IMR-90 (cell line): ENCODE measurements around the gene RTF1. TPM values are rescaled to one million over a fixed set of nuclear protein-coding genes. Genes with fewer than 3 reads are reported as not detected.

ENCODE experiments used
- ATAC-seq: fragments of 200-7000 bp; cut with Tn5 transposase; 2 replicates; pipeline ENCODE4 v1.9.1; 2020; ENCODE audit warnings: low read depth, mild to moderate bottlenecking, moderate library complexity
- BruUV-seq: library from RNA; stranded (reverse); fragments of 400-500 nt; replicated peaks from 2 replicates; lab custom pipeline; 2021; lab: Mats Ljungman, UMichigan
- CTCF ChIA-PET: fragments of 300-600 bp; formaldehyde crosslinking; extraction: SDS; loops from one replicate; lab custom pipeline; 2021; ENCODE audit warnings: antibody characterized with exemption; lab: Yijun Ruan, JAX
- POLR2A ChIA-PET: fragments of 300-600 bp; sonication (Branson Sonifier 250); formaldehyde crosslinking; loops from one replicate; lab custom pipeline; 2022; ENCODE audit warnings: antibody characterized with exemption; ENCODE audit not compliant: unreplicated experiment; lab: Charles Lee
- DNase-seq: peaks from one replicate; pipeline ENCODE4 v3.0.0; 2013
- H2AFZ ChIP-seq: replicated peaks from 2 replicates; pipeline ENCODE3; 2013; ENCODE audit warnings: low read length, mild to moderate bottlenecking; ENCODE audit not compliant: poor library complexity
- H2AK5ac ChIP-seq: 2 replicates; pipeline ENCODE4 v1.6.1; 2013; ENCODE audit warnings: low read depth, low read length, inconsistent platforms
- H2AK9ac ChIP-seq: replicated peaks from 2 replicates; pipeline ENCODE3; 2013; ENCODE audit warnings: mild to moderate bottlenecking, low read depth, low read length, moderate library complexity; ENCODE audit not compliant: poor library complexity
- H2BK120ac ChIP-seq: 2 replicates; pipeline ENCODE4 v1.6.1; 2013; ENCODE audit warnings: low read depth, low read length, inconsistent platforms
- H2BK15ac ChIP-seq: 3 replicates; pipeline ENCODE4 v1.6.1; 2013; ENCODE audit warnings: low read depth, low read length, inconsistent platforms
- H2BK20ac ChIP-seq: 2 replicates; pipeline ENCODE4 v1.6.1; 2013; ENCODE audit warnings: low read depth, mild to moderate bottlenecking, inconsistent platforms, low read length, moderate library complexity
- H2BK5ac ChIP-seq: 2 replicates; pipeline ENCODE4 v1.6.1; 2013; ENCODE audit warnings: mild to moderate bottlenecking, low read depth, low read length, inconsistent platforms; ENCODE audit not compliant: poor library complexity, severe bottlenecking
- H3K14ac ChIP-seq: replicated peaks from 2 replicates; pipeline ENCODE4 v1.6.1; 2013; ENCODE audit warnings: low read depth, low read length, inconsistent platforms
- H3K18ac ChIP-seq: 2 replicates; pipeline ENCODE4 v1.6.1; 2013; ENCODE audit warnings: low read depth, low read length, control low read depth
- H3K23ac ChIP-seq: 2 replicates; pipeline ENCODE4 v1.6.1; 2013; ENCODE audit warnings: low read depth, low read length, inconsistent platforms
- H3K27ac ChIP-seq: 2 replicates; pipeline ENCODE4 v1.5.1; 2013; ENCODE audit warnings: mild to moderate bottlenecking, control low read depth, low read length; ENCODE audit not compliant: insufficient read depth
- H3K27me3 ChIP-seq: 2 replicates; pipeline ENCODE4 v1.6.1; 2013; ENCODE audit warnings: low read length; ENCODE audit not compliant: control insufficient read depth, insufficient read depth
- H3K36me3 ChIP-seq: 2 replicates; pipeline ENCODE4 v1.6.1; 2013; ENCODE audit warnings: low read length, mixed read lengths; ENCODE audit not compliant: control insufficient read depth, insufficient read depth
- H3K4ac ChIP-seq: 2 replicates; pipeline ENCODE4 v1.6.1; 2013; ENCODE audit warnings: low read depth, low read length, inconsistent platforms
- H3K4me1 ChIP-seq: 2 replicates; pipeline ENCODE4 v1.6.1; 2013; ENCODE audit warnings: low read length, mixed read lengths; ENCODE audit not compliant: control insufficient read depth, insufficient read depth
- H3K4me2 ChIP-seq: 2 replicates; pipeline ENCODE4 v1.6.1; 2013; ENCODE audit warnings: low read depth, mild to moderate bottlenecking, control low read depth, low read length, moderate library complexity
- H3K4me3 ChIP-seq: 2 replicates; pipeline ENCODE4 v1.5.1; 2013; ENCODE audit warnings: low read depth, mild to moderate bottlenecking, control low read depth, low read length, moderate library complexity; ENCODE audit not compliant: insufficient read depth
- H3K56ac ChIP-seq: 2 replicates; pipeline ENCODE4 v1.6.1; 2013; ENCODE audit warnings: low read length, inconsistent platforms; ENCODE audit not compliant: insufficient read depth; ENCODE audit errors: extremely low read depth
- H3K79me1 ChIP-seq, 2 experiments: 2 replicates each; pipeline ENCODE4 v1.6.1; 2013; ENCODE audit warnings: low read length in 2 of 2, inconsistent platforms in 1 of 2, low read depth in 1 of 2
- H3K9ac ChIP-seq: 2 replicates; pipeline ENCODE4 v1.6.1; 2013; ENCODE audit warnings: low read depth, low read length, control low read depth
- H3K9me1 ChIP-seq: 2 replicates; pipeline ENCODE4 v1.6.1; 2013; ENCODE audit warnings: low read length, inconsistent platforms; ENCODE audit not compliant: insufficient read depth
- H3K9me3 ChIP-seq: 2 replicates; pipeline ENCODE4 v1.6.1; 2013; ENCODE audit warnings: low read length; ENCODE audit not compliant: control insufficient read depth, insufficient read depth
- H4K20me1 ChIP-seq: 2 replicates; pipeline ENCODE4 v1.6.1; 2013; ENCODE audit warnings: low read length, inconsistent platforms; ENCODE audit not compliant: insufficient read depth
- H4K5ac ChIP-seq: 2 replicates; pipeline ENCODE4 v1.6.1; 2013; ENCODE audit warnings: mild to moderate bottlenecking, low read depth, low read length, control low read depth
- H4K8ac ChIP-seq, 2 experiments: 2 replicates each; pipeline ENCODE4 v1.6.1; 2013; ENCODE audit warnings: low read depth in 2 of 2, low read length in 2 of 2, control low read depth in 1 of 2, inconsistent platforms in 1 of 2
- H4K91ac ChIP-seq: 2 replicates; pipeline ENCODE4 v1.6.1; 2013; ENCODE audit warnings: low read depth, low read length, inconsistent platforms; ENCODE audit not compliant: insufficient read depth
- CEBPB ChIP-seq: IDR thresholded peaks from 2 replicates; pipeline ENCODE4 v1.6.1; 2012; ENCODE audit warnings: low read depth, low read length, improper control_type of control experiment
- CHD1 ChIP-seq: IDR thresholded peaks from 2 replicates; pipeline ENCODE4 v1.6.1; 2012; ENCODE audit warnings: low read depth, low read length, improper control_type of control experiment
- ELK1 ChIP-seq: fragments of 150-350 bp; IDR thresholded peaks from 2 replicates; pipeline ENCODE4 v1.6.1; 2016; ENCODE audit warnings: low read depth, mild to moderate bottlenecking, low read length, moderate library complexity, borderline replicate concordance
- MAZ ChIP-seq: IDR thresholded peaks from 2 replicates; pipeline ENCODE4 v1.6.1; 2012; ENCODE audit warnings: low read depth, mild to moderate bottlenecking, low read length, improper control_type of control experiment, moderate library complexity, borderline replicate concordance
- POLR2A ChIP-seq: IDR thresholded peaks from 2 replicates; pipeline ENCODE4 v1.6.1; 2012; ENCODE audit warnings: mild to moderate bottlenecking, low read depth, low read length
- RFX5 ChIP-seq: IDR thresholded peaks from 2 replicates; pipeline ENCODE4 v1.8.0; 2012; ENCODE audit warnings: low read depth, mild to moderate bottlenecking, low read length, moderate library complexity
- WGBS, 2 experiments: methylation state at CpG; one replicate each; pipeline versions ENCODE4 v1.1.5 to v1.1.7; 2013; ENCODE audit warnings: missing lambda C conversion rate in 2 of 2; ENCODE audit not compliant: insufficient read length in 1 of 2; ENCODE audit errors: extremely low coverage in 2 of 2; 5-methylcytosine and 5-hydroxymethylcytosine counted together
- dilution Hi-C: fragments of 300-500 bp; cut with HindIII; formaldehyde crosslinking; loops from one replicate; pipeline ENCODE4 v1.14.3; 2018; ENCODE audit warnings: low sequenced_read_pairs; ENCODE audit not compliant: unreplicated experiment
- in situ Hi-C: fragments of 300-500 bp; cut with MboI; formaldehyde crosslinking; loops from 3 replicates; pipeline ENCODE4 v1.14.3; 2019; ENCODE audit warnings: low sequenced_read_pairs, inconsistent platforms, mixed read lengths
- intact Hi-C: fragments of 100-400 bp; cut with micrococcal nuclease; formaldehyde crosslinking; loops from 2 replicates; pipeline ENCODE4 v1.10.0; 2022
- polyA plus RNA-seq, 3 experiments: library from polyadenylated mRNA; depleted of rRNA; stranded (reverse); fragments of >200 nt; gene quantifications; 2 replicates each; pipeline ENCODE4 v1.2.3, GENCODE V29; 2012; ENCODE audit warnings: low replicate concordance in 1 of 3
- total RNA-seq: library from RNA; depleted of rRNA; stranded (reverse); fragments of >200 nt; gene quantifications from 2 replicates; pipeline ENCODE4 v1.2.3, GENCODE V29; 2012

Gene RTF1
- total and polyA plus RNA-seq, 2 of the 4 experiments (the other 2 are of a cell fraction) = 15.1 to 24.3 TPM

GRCh38 chr15:41387646-41388045 lies 29.2 kb upstream of the RTF1 start:
- H3K18ac ChIP-seq = no peak overlapping the region
- no peak overlapping the region for H3K23ac ChIP-seq
- ATAC-seq (no peak), DNase-seq (no peak)
- TF ChIP-seq CEBPB (no peak), POLR2A (no peak), ELK1 (no peak), CHD1 (no peak), MAZ (no peak), RFX5 (no peak)
- ChIA-PET CTCF (no interaction called here), POLR2A (no interaction called here)
- no peaks in the 10 kb centered on the region for H3K4me1 ChIP-seq
- no peaks in the 10 kb centered on the region for H3K79me1 ChIP-seq
- no peak overlapping the region for H3K14ac ChIP-seq
- in situ Hi-C loops = no loop called here
- H2BK15ac ChIP-seq = no peak overlapping the region
- H4K8ac ChIP-seq = no peak overlapping the region
- H2BK120ac ChIP-seq = no peak overlapping the region
- H3K27me3 ChIP-seq = no peaks in the 10 kb centered on the region
- H2AK9ac ChIP-seq = no peak overlapping the region
- H3K9me3 ChIP-seq = no peaks in the 10 kb centered on the region
- H3K9ac ChIP-seq = no peak overlapping the region
- no peaks in the 10 kb centered on the region for H4K20me1 ChIP-seq
- no peaks in the 10 kb centered on the region for H3K9me1 ChIP-seq
- H3K4me3 ChIP-seq = no peak overlapping the region
- H3K27ac ChIP-seq = no peak overlapping the region
- no peak overlapping the region for H2BK20ac ChIP-seq
- no peak overlapping the region for H3K4me2 ChIP-seq
- no peak overlapping the region for H4K91ac ChIP-seq
- no peak overlapping the region for H2AK5ac ChIP-seq
- H2BK5ac ChIP-seq = no peak overlapping the region
- no peak overlapping the region for H2AFZ ChIP-seq
- no peak overlapping the region for H3K4ac ChIP-seq
- peaks cover 11% of the 10 kb centered on the region; the same call in 1 of the 2 replicates for H3K36me3 ChIP-seq
- 83% methylated on average over 1 of the region's 6 CpGs; no CpG with 5 or more reads in 1 of the 2 experiments for WGBS, 2 experiments
- no TSS peak for BruUV-seq
- no peak overlapping the region for H4K5ac ChIP-seq
- dilution Hi-C loops = no loop called here
- intact Hi-C loops = no loop called here
- no peak overlapping the region for H3K56ac ChIP-seq
